GM15510 (cell line): Measurements from ENCODE around the gene ZMYM4.

Experiments
- POLR2A ChIP-seq: IDR thresholded peaks from 3 replicates; pipeline ENCODE4 v1.6.1; 2011; ENCODE audit warnings: borderline replicate concordance; ENCODE audit not compliant: insufficient read length; ENCODE audit errors: extremely low read depth

The ZMYM4 gene

DNA sequence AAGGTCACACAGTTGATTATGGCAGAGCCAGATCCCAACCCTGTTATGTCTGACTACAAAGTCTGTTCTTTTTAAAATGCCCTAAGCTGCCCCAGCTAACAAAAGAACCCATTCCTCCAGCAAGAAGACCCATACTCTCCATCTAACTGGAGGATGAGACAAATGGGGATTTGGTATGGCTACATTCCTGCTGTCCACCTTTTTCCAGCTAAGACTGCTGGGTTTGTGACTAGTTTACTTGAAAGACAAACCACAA, 175.9 kb downstream of the ZMYM4 start:
- no peak for TF ChIP-seq POLR2A

DNA sequence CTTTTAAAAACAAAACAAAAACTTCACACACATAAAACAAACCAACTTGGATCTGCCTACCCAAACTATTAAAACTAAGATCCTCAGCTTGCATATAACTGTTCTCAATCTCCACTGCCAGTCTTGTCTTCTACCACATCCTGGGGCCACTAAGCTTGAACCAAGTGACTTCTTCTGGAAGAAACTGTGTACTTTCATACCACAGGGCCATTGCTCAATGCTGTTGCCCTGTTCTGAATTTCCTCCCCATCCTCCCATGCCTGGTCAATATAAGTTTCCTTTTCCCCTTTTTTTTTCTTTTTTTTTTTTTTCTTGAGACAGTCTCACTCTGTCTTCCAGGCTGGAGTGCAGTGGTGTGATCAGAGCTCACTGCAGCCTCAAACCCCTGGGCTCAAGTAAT, 178.8 kb downstream of the ZMYM4 start:
- TF ChIP-seq POLR2A = no peak

DNA sequence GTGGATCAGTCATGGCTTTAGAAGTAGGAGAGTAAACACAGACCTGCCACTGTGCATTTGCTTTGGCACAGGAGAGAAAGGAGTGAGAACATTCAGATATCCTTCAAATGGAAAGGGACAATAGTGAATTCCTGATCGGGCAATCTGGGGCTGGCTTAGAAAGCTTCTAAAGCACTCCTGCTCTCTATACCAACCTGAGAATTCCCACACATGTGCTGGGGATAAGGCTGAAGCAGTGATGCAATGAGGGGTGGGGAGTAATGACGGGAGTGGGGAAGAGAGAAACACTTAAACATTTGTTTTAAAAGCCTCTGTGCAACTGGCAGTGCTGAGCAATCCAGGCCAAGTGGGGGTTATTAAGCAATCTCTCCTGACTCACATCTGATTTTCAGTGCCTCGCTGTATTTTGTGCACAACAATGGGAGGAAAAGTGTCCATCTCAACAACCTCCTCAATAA, 179.9 kb downstream of the ZMYM4 start:
- TF ChIP-seq POLR2A = no peak

DNA sequence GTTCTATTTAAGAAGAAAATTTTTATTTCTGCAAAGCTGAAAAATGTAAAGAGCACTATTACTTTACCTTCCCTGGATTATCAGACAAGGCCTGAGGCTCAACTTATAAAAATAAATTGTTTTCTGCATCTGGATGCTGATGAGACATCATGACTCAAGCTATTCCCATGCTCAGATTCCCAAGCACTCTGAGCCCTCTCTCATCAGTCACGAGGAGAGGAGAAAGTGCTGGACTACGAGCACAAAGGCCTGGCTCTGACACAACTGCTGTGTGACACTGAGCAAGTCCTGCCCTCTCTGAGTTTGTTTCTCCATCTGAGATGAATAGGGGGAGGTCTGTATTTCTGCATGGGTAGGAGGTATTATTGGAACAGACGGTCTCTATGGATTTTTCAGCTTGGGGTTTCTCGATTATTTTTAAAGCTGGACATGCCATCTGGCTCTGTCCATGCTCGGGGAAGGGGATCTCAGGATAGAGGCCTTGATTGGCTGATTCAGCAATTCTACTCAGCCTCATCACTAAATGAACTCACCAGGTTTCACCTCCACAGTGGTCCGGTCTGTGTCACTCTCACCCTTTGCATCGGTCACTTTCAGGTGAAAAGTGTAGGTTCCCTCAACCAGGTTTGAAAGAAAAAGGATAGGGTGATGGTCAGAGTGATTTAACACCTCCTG, 181.0 kb downstream of the ZMYM4 start:
- TF ChIP-seq POLR2A = no peak

DNA sequence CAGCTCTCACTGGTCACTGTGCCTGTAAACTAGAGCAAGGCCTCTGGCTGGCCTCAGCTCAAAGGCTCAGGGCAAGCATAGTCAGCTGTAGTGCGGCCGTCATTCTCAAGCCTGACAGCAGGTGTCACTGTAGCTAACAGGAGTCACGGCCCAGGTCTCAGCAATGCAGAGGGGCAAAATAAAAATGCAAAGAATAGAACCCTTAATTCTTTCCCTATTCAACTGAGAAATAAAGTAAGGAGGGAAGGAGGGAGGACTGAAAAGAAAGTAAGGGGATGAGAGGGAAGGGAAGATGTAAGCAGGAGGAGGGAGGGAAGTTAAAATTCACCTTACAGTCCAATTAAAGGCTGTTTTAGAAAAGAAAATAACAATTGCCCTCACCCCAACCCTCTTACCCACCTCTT, 182.6 kb downstream of the ZMYM4 start:
- TF ChIP-seq POLR2A = no peak

DNA sequence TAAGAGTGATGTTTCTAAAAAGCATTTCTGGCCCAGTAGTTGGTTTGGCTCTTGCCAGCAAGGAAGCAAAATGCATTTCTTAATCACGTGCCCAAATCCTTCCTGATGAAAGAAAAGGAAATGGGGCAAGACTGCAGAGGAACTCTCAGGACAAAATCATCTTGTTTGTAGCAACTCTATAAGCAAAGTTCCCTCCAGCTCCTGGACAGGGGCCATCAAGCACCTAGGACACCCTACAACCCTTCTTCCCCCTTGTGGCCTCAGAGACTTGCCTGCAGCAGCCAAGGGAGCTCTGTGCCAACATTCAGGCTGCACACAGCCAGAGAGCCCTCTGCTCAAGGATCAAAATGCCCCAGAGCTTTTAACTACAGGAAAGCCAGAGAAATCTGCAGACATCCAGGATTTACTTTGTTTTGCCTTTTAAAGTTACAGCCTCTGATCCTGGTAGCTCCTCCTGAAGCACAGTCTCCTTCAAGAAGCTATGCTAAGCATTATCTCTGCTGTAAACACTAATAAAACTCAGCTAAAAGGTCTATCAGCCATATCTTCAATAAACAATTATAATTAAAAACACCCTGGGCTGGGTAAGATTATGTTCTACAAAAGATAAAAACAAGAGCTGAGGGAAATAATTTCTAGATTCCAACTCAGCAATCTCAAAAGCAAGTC, 183.7 kb downstream of the ZMYM4 start:
- TF ChIP-seq POLR2A = no peak

DNA sequence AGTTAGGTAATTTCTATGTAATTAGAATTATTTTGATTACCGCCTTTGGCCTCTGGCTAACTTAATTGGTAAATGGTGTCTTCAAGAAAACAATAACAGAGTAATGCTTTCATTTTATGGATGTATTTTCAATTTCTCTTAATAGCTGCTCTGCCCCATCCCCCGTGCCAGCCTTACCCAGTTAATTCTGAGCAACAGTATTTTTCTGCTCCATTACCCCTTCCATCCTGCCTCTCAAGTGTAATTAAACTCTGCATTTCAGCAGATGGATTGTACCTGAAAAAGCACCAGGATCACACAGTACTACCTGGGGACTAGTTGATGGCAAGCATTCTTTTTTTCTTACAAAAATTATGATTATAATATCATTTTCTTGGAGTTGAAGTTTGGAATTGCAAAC, 184.5 kb downstream of the ZMYM4 start:
- TF ChIP-seq POLR2A = no peak

DNA sequence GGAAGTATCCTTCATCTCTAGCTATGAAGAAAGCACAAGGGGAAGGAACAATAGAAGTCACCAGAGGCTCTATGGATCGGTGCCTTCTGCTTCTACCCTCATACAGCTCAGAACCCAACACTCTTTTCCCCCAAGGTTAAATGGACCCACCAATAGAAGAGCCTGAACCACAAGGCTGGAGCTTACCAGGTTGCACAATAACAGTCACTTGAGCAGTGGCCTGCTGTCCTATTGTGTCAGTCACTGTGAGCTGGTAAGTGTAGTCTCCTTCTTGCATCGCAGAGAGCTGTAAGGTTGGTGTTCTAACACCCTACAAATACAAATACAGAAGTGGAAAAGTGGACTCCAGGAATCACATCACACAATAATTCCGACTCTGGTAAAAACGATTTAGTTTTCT, 185.7 kb downstream of the ZMYM4 start:
- TF ChIP-seq POLR2A = no peak

DNA sequence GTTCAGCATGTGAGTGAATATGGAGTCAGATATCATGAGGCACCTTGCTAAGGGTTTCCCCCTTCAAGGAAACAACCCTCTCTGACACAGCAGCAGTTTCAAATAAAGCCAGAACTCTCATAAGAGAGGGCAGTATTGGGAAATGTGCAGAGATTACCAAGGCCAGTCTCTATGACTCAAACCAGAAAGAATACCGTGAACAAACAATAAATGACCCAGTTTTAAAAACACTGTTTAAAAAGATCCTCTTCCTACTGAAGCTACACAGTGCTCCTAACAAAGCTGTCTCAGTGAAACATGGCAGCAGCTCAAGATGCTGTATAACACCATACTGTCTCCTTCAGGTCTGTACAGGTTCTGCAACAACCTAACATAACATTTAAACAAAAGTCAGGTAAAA, 186.1 kb downstream of the ZMYM4 start:
- no peak for TF ChIP-seq POLR2A

DNA sequence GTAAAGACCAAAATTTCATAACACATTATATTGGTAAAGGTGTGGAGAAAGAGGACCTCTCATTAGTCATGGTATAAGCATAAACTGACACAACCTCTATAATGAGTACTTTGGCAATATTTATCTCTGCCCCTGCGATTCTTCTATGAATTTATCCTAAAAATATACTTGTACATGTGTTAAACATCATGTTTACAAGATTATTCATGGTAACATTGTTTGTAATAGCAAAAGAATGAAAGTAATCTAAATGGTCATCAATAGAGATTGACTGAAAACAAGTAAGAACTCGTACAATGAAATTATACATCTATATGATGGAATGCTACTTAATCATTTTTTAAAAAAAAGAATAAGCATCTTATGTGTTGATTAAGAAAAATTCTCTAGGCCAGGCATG, 192.3 kb downstream of the ZMYM4 start:
- no peak for TF ChIP-seq POLR2A

DNA sequence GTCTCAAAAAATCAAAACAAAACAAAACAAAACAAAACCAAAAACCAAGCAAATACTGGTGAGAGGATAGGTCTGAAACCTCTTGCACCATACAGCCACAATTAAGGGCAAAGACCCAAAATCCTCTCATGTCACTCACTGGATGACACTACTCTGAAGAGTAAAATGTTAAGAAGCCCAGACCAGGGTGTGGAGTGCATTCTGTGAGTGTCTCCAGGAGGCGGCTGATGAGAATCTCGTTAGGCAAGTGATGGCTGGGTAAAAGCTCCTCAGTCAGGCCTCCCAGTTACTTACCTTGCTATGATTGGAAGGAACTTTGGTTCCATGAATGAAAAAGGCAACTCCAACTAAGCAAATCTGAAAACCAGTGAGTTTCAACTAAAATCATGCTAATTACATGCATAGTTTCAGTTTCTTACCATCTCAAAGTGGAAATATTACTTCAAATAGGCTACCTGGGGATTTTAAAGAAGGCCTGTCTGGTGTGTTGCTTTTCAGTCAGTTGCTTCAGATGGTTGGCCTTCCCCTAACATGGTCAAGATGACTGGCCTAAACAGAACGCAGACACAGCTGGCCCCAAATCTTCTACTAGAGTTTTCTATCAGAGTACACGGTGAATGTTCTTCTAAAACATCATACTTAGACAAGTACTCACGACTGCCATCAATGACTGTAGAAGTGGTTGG, 193.6 kb downstream of the ZMYM4 start:
- no peak for TF ChIP-seq POLR2A

DNA sequence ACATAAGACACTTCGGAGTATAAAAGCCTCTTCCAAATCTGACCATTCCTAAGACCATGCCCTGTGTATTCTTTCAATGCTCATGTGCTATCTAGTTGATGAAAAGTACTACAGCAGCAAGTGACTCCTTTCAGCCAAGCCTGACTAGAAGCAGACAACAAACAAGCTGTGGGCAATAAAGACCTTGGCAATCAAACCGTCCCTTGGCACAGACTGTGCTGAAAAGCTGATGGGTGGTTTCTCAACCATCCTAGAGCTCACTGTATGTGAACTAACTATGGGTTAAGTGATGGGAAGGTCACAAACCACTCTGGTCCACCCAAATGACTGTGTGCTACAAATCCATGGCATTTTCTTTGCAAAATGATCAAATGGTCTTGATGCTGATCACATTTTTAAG, 194.7 kb downstream of the ZMYM4 start:
- TF ChIP-seq POLR2A = no peak

DNA sequence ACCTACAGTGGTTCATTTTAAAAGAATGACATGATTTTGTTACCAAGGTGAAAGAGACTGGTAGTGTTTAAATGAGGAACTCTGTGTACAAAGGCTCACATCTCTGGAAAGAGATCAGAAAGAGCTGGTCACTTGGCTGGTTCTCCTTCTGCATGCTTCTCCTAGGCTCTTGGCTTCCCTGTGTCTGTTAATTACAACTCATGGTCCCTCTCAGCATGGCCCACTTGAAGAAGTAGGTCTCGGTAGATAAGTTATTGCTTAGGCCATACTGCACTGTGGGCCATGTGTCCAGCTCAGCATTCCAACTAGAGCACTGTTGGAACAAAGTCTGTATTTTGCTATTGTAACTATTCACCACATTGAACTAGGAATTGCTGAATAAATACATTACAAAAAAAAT, 197.6 kb downstream of the ZMYM4 start:
- no peak for TF ChIP-seq POLR2A

DNA sequence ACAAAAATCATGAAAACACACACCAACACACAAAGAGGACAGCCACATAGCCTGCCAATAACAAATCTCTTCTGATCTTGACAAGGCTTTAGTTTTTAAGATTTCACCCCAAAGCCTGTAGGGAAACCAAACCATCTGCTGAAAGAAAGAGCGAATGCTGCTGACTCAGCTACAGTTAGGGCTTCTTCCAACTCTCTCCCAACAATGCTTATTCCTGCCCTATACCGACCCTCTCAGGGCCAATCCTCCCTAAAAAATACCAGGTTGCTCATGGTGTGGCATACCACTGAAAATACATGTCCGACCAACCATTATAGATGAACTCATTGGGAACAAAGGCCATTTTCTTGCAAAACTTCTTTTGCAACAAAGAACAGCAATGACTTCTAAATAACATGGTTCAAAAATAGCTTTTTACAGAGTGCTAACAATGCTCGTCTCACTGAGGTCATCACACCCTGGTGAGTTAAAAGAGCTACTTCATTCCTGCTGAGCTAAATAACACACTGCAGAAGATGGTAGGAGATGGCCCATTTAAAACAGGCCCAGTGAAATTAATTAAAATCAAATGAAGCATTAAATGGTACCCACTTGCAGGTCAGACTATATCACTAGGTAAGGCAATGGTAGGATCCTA, 202.6 kb downstream of the ZMYM4 start:
- no peak for TF ChIP-seq POLR2A
